Measurements from ENCODE around the gene CCL1.
"Not testable (repeated sequence)": the region's sequence is repeated elsewhere in the genome, so short reads cannot be mapped to it uniquely, and the experiment has no call there.

CCL1 gene

GRCh38 chr17:34356194-34356593, 6.8 kb downstream of the CCL1 start, which contains the start of gene CCL13:
Gene CCL13 (plus strand): TSS chr17:34356480. CDS start chr17:34356527, 47 bp downstream.
- DNase-seq: no peak

- DNase-seq: no peak
Measured at GRCh38 chr17:34354637-34355036, 8.4 kb downstream of the CCL1 start.

GRCh38 chr17:34352191-34352590, 10.8 kb downstream of the CCL1 start:
- DNase-seq: no peak

- DNase-seq: no peak
Measured at GRCh38 chr17:34351096-34351495, 11.9 kb downstream of the CCL1 start.

DNA sequence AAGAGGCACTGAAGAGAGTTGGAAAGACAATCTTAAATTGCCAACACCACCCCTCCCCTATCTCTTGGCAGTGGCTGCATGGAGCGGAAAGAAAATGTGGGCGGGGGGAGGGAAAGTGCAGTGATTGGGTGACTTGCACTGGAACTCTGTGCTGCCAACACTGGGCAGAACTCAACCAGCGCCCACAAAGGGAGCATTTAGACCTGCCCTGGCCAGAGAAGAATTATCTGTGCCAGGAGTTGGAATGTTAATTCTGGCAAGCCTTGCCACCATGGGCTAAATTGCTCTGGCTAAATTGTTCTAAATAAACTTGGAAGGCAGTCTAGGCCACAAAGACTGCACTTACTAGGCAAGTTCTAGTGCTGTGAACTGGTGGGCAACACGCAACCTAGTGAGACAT, 13.3 kb downstream of the CCL1 start:
- no peak for DNase-seq

DNA sequence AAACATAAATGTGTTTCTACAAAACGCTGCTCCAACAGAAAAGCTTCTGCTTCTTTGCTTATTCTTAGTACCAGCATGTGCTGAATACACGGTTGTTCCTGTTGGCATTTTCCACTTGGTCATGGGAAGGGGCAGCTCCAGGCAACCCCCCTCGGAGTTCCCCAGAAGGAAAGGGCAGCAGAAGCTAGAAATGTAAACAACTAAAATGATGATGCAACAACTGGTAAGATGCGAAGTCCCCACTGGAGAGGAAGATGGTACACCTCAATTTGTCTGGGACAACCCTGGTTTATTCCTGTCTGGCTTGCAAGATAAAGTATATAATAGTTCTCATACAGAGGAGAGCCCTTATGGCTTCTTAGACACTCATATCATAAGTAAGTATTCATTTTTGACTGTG, 16.0 kb downstream of the CCL1 start:
- no peak for DNase-seq

DNA sequence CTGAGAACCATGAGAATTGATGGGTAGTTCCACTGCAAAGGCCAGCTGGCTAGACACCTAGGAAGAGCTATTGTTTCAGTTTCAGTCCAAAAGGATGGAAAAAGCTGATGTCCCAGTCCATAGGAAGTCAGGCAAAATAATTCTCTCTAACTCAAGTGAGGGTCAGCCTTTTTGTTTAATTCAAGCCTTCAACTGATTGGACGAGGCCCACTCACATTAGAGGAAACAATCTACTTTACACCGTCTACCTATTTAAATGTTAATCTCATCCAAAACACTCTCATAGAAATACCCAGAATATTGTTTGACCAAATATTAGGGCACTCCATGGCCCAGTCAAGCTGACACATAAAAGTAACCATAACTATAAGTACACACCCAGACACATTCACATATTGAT, 21.1 kb downstream of the CCL1 start:
- DNase-seq: no peak

DNA sequence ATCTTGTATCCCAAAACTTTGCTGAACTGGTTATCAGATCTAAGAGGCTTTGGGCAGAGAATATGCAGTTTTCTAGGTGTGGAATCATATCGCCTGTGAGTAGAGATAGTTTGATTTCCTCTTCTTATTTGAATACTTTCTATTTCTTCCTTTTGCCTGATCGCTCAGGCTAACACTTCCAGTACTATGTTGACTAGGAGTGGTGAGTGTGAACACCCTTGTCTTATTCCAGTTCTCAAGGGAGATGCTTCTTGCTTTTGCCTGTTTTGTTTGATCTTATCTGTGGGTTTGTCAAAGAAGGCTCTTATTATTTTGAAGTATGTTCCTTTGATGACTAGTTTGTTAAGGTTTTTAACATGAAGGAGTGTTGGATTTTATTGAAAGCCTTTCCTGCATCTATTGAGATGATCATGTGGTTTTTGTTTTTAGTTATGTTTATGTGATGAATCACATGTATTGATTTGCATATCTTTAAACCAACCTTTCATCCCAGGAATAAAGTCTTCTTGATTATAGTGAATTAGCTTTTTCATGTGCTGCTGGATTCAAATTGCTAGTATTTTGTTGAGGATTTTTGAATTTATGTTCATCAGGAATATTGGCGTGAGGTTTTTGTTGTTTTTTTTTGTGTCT, 23.8 kb downstream of the CCL1 start:
- DNase-seq: no peak

DNA sequence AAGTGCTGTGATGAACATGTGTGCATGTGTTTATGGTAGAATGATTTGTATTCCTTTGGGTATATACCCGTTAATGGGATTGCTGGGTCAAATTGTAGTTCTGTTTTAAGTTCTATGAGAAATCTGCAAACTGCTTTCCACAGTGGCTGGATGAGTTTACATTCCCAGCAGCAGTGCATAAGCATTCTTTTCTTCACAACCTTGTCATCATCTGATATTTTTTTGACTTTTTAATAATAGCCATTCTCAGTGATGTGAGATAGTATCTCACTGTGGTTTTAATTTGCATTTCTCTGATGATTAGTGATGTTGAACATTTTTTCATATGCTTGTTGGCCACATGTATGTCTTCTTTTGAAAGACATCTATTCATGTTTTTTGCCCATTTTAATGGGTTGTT, 25.3 kb downstream of the CCL1 start:
- no peak for DNase-seq

DNA sequence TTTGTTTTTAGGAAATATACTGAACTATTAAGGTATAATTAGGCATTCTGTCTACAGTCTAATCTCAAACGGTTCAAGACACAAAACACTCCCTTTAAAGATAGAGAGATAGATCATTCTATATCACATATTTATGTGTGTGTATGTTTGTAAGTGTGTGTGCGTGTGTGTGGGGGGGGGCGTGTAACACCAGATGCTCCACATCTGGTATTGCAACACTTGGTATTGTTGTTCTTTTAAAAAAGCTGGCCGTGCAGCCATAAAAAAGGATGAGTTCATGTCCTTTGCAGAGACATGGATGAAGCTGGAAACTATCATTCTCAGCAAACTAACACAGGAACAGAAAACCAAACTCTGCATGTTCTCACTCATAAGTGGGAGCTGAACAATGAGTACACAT, 35.5 kb downstream of the CCL1 start:
- DNase-seq: not testable (repeated sequence)

- no peak for DNase-seq
Measured at GRCh38 chr17:34321964-34322363, 41.1 kb downstream of the CCL1 start.

DNA sequence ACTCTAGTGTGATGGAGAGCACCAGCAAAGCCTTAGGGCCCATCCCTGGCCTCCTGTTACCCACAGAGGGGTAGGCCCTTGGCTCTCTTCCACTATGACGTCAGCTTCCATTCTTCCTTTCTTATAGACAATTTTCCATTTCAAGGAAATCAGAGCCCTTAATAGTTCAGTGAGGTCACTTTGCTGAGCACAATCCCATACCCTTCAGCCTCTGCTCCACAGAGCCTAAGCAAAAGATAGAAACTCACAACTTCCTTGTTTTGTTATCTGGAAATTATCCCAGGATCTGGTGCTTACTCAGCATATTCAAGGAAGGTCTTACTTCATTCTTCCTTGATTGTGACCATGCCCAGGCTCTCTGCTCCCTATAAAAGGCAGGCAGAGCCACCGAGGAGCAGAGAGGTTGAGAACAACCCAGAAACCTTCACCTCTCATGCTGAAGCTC, 44.0 kb downstream of the CCL1 start, which contains the start of gene CCL8:
CCL8 (plus strand) TSS at position 397 of the 445 bp plus-strand sequence. CDS start 67 bp downstream, outside the sequence.
- DNase-seq: no peak

GRCh38 chr17:34318474-34318873, 44.6 kb downstream of the CCL1 start:
- DNase-seq: no peak

GRCh38 chr17:34314279-34314678, 48.8 kb downstream of the CCL1 start:
- no peak for DNase-seq

DNA sequence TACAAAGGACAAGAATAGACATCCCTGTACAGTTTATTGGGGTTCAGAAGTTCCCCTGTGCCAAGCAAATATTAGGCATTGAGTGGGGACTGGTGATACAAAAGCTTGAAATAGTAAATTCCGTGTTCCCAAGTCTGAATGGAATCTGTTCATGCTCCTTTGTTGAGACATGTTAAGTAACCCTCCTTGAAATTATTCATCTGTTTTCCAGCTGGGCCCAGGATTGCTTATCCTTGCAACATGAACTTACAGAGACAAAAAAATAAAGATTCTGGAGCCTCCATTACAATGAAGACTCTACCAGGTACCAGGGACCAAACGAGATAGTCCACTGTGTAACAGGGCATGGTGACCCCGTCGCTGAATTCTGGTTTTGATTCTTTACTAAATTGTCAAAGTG, 49.9 kb downstream of the CCL1 start:
- DNase-seq: no peak

DNA sequence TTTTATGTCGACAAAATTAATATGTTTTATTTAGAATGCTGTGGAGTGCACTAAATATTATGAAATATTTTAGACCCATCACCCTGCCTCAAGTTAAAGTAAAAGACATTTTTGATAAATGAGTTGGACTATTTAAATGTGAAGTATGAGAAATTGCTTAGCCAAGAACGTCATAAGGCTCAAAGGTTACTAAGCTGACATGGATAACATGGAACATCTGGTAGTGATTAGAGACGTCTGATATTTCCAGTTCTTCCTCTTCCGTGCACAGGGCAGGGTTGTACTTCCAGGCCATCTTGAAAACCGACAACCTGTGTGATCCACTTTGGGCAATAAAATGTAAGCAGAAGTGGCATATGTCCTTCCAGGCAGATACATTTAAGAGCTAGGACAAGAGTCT, 51.0 kb downstream of the CCL1 start:
- no peak for DNase-seq

GRCh38 chr17:34311291-34311690, 51.7 kb downstream of the CCL1 start:
- DNase-seq: no peak

Measured in CD4-positive, alpha-beta T cell treated with Interleukin-21 for 1 hour (primary cell).